Measurements from ENCODE around the gene TKT. TPM values are rescaled to one million over a fixed set of nuclear protein-coding genes. Genes with fewer than 3 reads are reported as not detected.

The TKT gene
- total RNA-seq, 1 donor from 2014 or later: 480 TPM

- no peaks in the 10 kb centered on the region for H3K9me3 Mint-ChIP-seq (ENCODE audit: unreplicated experiment)
Measured at GRCh38 chr3:53234841-53235232, 21.0 kb downstream of the TKT start.

GRCh38 chr3:53234130-53234840, 21.5 kb downstream of the TKT start:
- no peaks in the 10 kb centered on the region for H3K27me3 Mint-ChIP-seq (ENCODE audit: unreplicated experiment)
- DNase-seq (ENCODE audit: extremely low spot score, unreplicated experiment): no peak
- H3K4me1 Mint-ChIP-seq (ENCODE audit: unreplicated experiment): peaks cover 50% of the 10 kb centered on the region
- H3K27ac Mint-ChIP-seq (ENCODE audit: unreplicated experiment): peak overlapping the region; percentile 23
- no peak overlapping the region for H3K4me3 Mint-ChIP-seq (ENCODE audit: unreplicated experiment)
- peaks cover 45% of the 10 kb centered on the region for H3K36me3 Mint-ChIP-seq (ENCODE audit: unreplicated experiment)
- H3K9me3 Mint-ChIP-seq (ENCODE audit: unreplicated experiment): no peaks in the 10 kb centered on the region
- no peak for TF ChIP-seq CTCF (IDR thresholded peaks at IDR 0.05)

More at GRCh38 chr3:53234841-53235232, 21.0 kb downstream of the TKT start:
- H3K27me3 Mint-ChIP-seq (ENCODE audit: unreplicated experiment): no peaks in the 10 kb centered on the region
- peaks cover 49% of the 10 kb centered on the region for H3K36me3 Mint-ChIP-seq (ENCODE audit: unreplicated experiment)
- H3K27ac Mint-ChIP-seq (ENCODE audit: unreplicated experiment): peak overlapping the region; percentile 27
- no peak for DNase-seq (ENCODE audit: extremely low spot score, unreplicated experiment)
- peaks cover 56% of the 10 kb centered on the region for H3K4me1 Mint-ChIP-seq (ENCODE audit: unreplicated experiment)
- TF ChIP-seq CTCF (IDR thresholded peaks at IDR 0.05): no peak
- H3K4me3 Mint-ChIP-seq (ENCODE audit: unreplicated experiment): no peak overlapping the region

- no peak overlapping the region for H3K4me3 Mint-ChIP-seq (ENCODE audit: unreplicated experiment)
- peaks cover 35% of the 10 kb centered on the region for H3K4me1 Mint-ChIP-seq (ENCODE audit: unreplicated experiment)
- TF ChIP-seq CTCF (IDR thresholded peaks at IDR 0.05): no peak
- H3K36me3 Mint-ChIP-seq (ENCODE audit: unreplicated experiment): peaks cover 50% of the 10 kb centered on the region
- peak overlapping the region; percentile 52 for H3K27ac Mint-ChIP-seq (ENCODE audit: unreplicated experiment)
- no peak for DNase-seq (ENCODE audit: extremely low spot score, unreplicated experiment)
- no peaks in the 10 kb centered on the region for H3K9me3 Mint-ChIP-seq (ENCODE audit: unreplicated experiment)
- no peaks in the 10 kb centered on the region for H3K27me3 Mint-ChIP-seq (ENCODE audit: unreplicated experiment)
Measured at GRCh38 chr3:53232641-53233377, 23.0 kb downstream of the TKT start.

GRCh38 chr3:53231532-53232511, 24.0 kb downstream of the TKT start:
- Mint-ChIP-seq H3K36me3 (ENCODE audit: unreplicated experiment) (peaks cover 57% of the 10 kb centered on the region), H3K27ac (ENCODE audit: unreplicated experiment) (peak overlapping the region; percentile 52), H3K27me3 (ENCODE audit: unreplicated experiment) (no peaks in the 10 kb centered on the region), H3K4me1 (ENCODE audit: unreplicated experiment) (peaks cover 28% of the 10 kb centered on the region), H3K9me3 (ENCODE audit: unreplicated experiment) (no peaks in the 10 kb centered on the region), H3K4me3 (ENCODE audit: unreplicated experiment) (no peak overlapping the region)
- peak; percentile 36 for TF ChIP-seq CTCF (IDR thresholded peaks at IDR 0.05)
- DNase-seq (ENCODE audit: extremely low spot score, unreplicated experiment): no peak

Measured in osteocyte (in vitro differentiated cells).